ENCODE data around the gene VENTX.

Gene VENTX

GRCh38 chr10:133255323-133255722 lies 17.7 kb downstream of the VENTX start:
- 94% methylated on average over 15 of the region's 15 CpGs for WGBS, 2 experiments
- Histone ChIP-seq H3K27ac (ENCODE audit: insufficient read depth, low read depth, low read length, poor library complexity, severe bottlenecking) (no peak overlapping the region), H3K4me3 (ENCODE audit: insufficient read depth, low read depth, low read length) (no peak overlapping the region), H3K4me1 (ENCODE audit: control insufficient read depth, insufficient read depth, low read length) (peaks cover 11% of the 10 kb centered on the region), H3K9me3 (ENCODE audit: control insufficient read depth, low read length) (no peaks in the 10 kb centered on the region), H3K27me3 (ENCODE audit: control insufficient read depth, insufficient read depth, low read length, poor library complexity, severe bottlenecking) (peaks cover 7% of the 10 kb centered on the region), H3K36me3 (ENCODE audit: control insufficient read depth, insufficient read depth, low read length) (no peaks in the 10 kb centered on the region)

- no peaks in the 10 kb centered on the region for H3K9me3 ChIP-seq (ENCODE audit: control insufficient read depth, low read length)
- peaks cover 20% of the 10 kb centered on the region for H3K27me3 ChIP-seq (ENCODE audit: control insufficient read depth, insufficient read depth, low read length, poor library complexity, severe bottlenecking)
- no peak overlapping the region for H3K4me3 ChIP-seq (ENCODE audit: insufficient read depth, low read depth, low read length)
- WGBS, 2 experiments: 10% methylated on average over 27 of the region's 27 CpGs
- no peak overlapping the region for H3K27ac ChIP-seq (ENCODE audit: insufficient read depth, low read depth, low read length, poor library complexity, severe bottlenecking)
- H3K36me3 ChIP-seq (ENCODE audit: control insufficient read depth, insufficient read depth, low read length): no peaks in the 10 kb centered on the region
- peaks cover 16% of the 10 kb centered on the region for H3K4me1 ChIP-seq (ENCODE audit: control insufficient read depth, insufficient read depth, low read length)
These were observed 19.9 kb downstream of the VENTX start for GRCh38 chr10:133257489-133258065.

- WGBS, 2 experiments: 84 to 89% methylated on average over 21 of the region's 21 CpGs
- Histone ChIP-seq H3K4me1 (ENCODE audit: control insufficient read depth, insufficient read depth, low read length) (peaks cover 16% of the 10 kb centered on the region), H3K36me3 (ENCODE audit: control insufficient read depth, insufficient read depth, low read length) (no peaks in the 10 kb centered on the region), H3K4me3 (ENCODE audit: insufficient read depth, low read depth, low read length) (no peak overlapping the region), H3K9me3 (ENCODE audit: control insufficient read depth, low read length) (no peaks in the 10 kb centered on the region), H3K27me3 (ENCODE audit: control insufficient read depth, insufficient read depth, low read length, poor library complexity, severe bottlenecking) (peaks cover 26% of the 10 kb centered on the region), H3K27ac (ENCODE audit: insufficient read depth, low read depth, low read length, poor library complexity, severe bottlenecking) (no peak overlapping the region)
These were observed 20.6 kb downstream of the VENTX start for GRCh38 chr10:133258066-133258817.

- no peaks in the 10 kb centered on the region for H3K9me3 ChIP-seq (ENCODE audit: control insufficient read depth, low read length)
- H3K36me3 ChIP-seq (ENCODE audit: control insufficient read depth, insufficient read depth, low read length): no peaks in the 10 kb centered on the region
- H3K27me3 ChIP-seq (ENCODE audit: control insufficient read depth, insufficient read depth, low read length, poor library complexity, severe bottlenecking): peaks cover 31% of the 10 kb centered on the region
- H3K27ac ChIP-seq (ENCODE audit: insufficient read depth, low read depth, low read length, poor library complexity, severe bottlenecking): no peak overlapping the region
- 79 to 83% methylated on average over 24 of the region's 24 CpGs for WGBS, 2 experiments
- H3K4me1 ChIP-seq (ENCODE audit: control insufficient read depth, insufficient read depth, low read length): peaks cover 16% of the 10 kb centered on the region
- no peak overlapping the region for H3K4me3 ChIP-seq (ENCODE audit: insufficient read depth, low read depth, low read length)
These were observed 21.4 kb downstream of the VENTX start for GRCh38 chr10:133258818-133259601.

GRCh38 chr10:133259602-133259989 lies 21.9 kb downstream of the VENTX start:
- Histone ChIP-seq H3K4me3 (ENCODE audit: insufficient read depth, low read depth, low read length) (no peak overlapping the region), H3K27ac (ENCODE audit: insufficient read depth, low read depth, low read length, poor library complexity, severe bottlenecking) (no peak overlapping the region), H3K9me3 (ENCODE audit: control insufficient read depth, low read length) (no peaks in the 10 kb centered on the region), H3K4me1 (ENCODE audit: control insufficient read depth, insufficient read depth, low read length) (peaks cover 16% of the 10 kb centered on the region), H3K27me3 (ENCODE audit: control insufficient read depth, insufficient read depth, low read length, poor library complexity, severe bottlenecking) (peaks cover 31% of the 10 kb centered on the region), H3K36me3 (ENCODE audit: control insufficient read depth, insufficient read depth, low read length) (no peaks in the 10 kb centered on the region)
- 81 to 84% methylated on average over 12 of the region's 12 CpGs for WGBS, 2 experiments

- Histone ChIP-seq H3K27ac (ENCODE audit: insufficient read depth, low read depth, low read length, poor library complexity, severe bottlenecking) (no peak overlapping the region), H3K4me3 (ENCODE audit: insufficient read depth, low read depth, low read length) (peak overlapping the region; percentile 70), H3K36me3 (ENCODE audit: control insufficient read depth, insufficient read depth, low read length) (no peaks in the 10 kb centered on the region), H3K9me3 (ENCODE audit: control insufficient read depth, low read length) (no peaks in the 10 kb centered on the region), H3K4me1 (ENCODE audit: control insufficient read depth, insufficient read depth, low read length) (peaks cover 16% of the 10 kb centered on the region), H3K27me3 (ENCODE audit: control insufficient read depth, insufficient read depth, low read length, poor library complexity, severe bottlenecking) (peaks cover 31% of the 10 kb centered on the region)
- 40% methylated on average over 50 of the region's 50 CpGs for WGBS, 2 experiments
These were observed 23.5 kb downstream of the VENTX start for GRCh38 chr10:133260895-133261725.

- Histone ChIP-seq H3K27ac (ENCODE audit: insufficient read depth, low read depth, low read length, poor library complexity, severe bottlenecking) (no peak overlapping the region), H3K36me3 (ENCODE audit: control insufficient read depth, insufficient read depth, low read length) (no peaks in the 10 kb centered on the region), H3K27me3 (ENCODE audit: control insufficient read depth, insufficient read depth, low read length, poor library complexity, severe bottlenecking) (peaks cover 31% of the 10 kb centered on the region), H3K4me1 (ENCODE audit: control insufficient read depth, insufficient read depth, low read length) (peaks cover 16% of the 10 kb centered on the region), H3K9me3 (ENCODE audit: control insufficient read depth, low read length) (no peaks in the 10 kb centered on the region), H3K4me3 (ENCODE audit: insufficient read depth, low read depth, low read length) (peak overlapping the region; percentile 70)
- 0% methylated on average over 79 of the region's 79 CpGs for whole genome bisulfite sequencing, 2 experiments
These were observed 24.2 kb downstream of the VENTX start for GRCh38 chr10:133261726-133262325.

GRCh38 chr10:133262696-133263095 lies 25.0 kb downstream of the VENTX start:
- 88 to 89% methylated on average over 14 of the region's 14 CpGs for WGBS, 2 experiments
- Histone ChIP-seq H3K27ac (ENCODE audit: insufficient read depth, low read depth, low read length, poor library complexity, severe bottlenecking) (no peak overlapping the region), H3K36me3 (ENCODE audit: control insufficient read depth, insufficient read depth, low read length) (no peaks in the 10 kb centered on the region), H3K9me3 (ENCODE audit: control insufficient read depth, low read length) (no peaks in the 10 kb centered on the region), H3K4me3 (ENCODE audit: insufficient read depth, low read depth, low read length) (no peak overlapping the region), H3K27me3 (ENCODE audit: control insufficient read depth, insufficient read depth, low read length, poor library complexity, severe bottlenecking) (peaks cover 25% of the 10 kb centered on the region), H3K4me1 (ENCODE audit: control insufficient read depth, insufficient read depth, low read length) (peaks cover 9% of the 10 kb centered on the region)

GRCh38 chr10:133263674-133264073 lies 26.0 kb downstream of the VENTX start:
- Histone ChIP-seq H3K4me1 (ENCODE audit: control insufficient read depth, insufficient read depth, low read length) (peaks cover 4% of the 10 kb centered on the region), H3K36me3 (ENCODE audit: control insufficient read depth, insufficient read depth, low read length) (no peaks in the 10 kb centered on the region), H3K4me3 (ENCODE audit: insufficient read depth, low read depth, low read length) (no peak overlapping the region), H3K27ac (ENCODE audit: insufficient read depth, low read depth, low read length, poor library complexity, severe bottlenecking) (no peak overlapping the region), H3K27me3 (ENCODE audit: control insufficient read depth, insufficient read depth, low read length, poor library complexity, severe bottlenecking) (peaks cover 25% of the 10 kb centered on the region), H3K9me3 (ENCODE audit: control insufficient read depth, low read length) (no peaks in the 10 kb centered on the region)
- WGBS, 2 experiments: 73 to 82% methylated on average over 10 of the region's 10 CpGs

All from ectodermal cell (in vitro differentiated cells).